HepG2 (cell line): Measurements from ENCODE around the gene ASGR1.
"Not testable (repeated sequence)": the region's sequence is repeated elsewhere in the genome, so short reads cannot be mapped to it uniquely, and the experiment has no call there.

Source experiments
- ATF6 ChIP-seq: sonication (generic); formaldehyde crosslinking; conservative IDR thresholded peaks from 2 replicates; pipeline ENCODE4 v1.4.0; 2020; ENCODE audit warnings: missing genetic modification reagents
- CERS6 ChIP-seq: sonication (generic); formaldehyde crosslinking; IDR thresholded peaks from 2 replicates; pipeline ENCODE4 v1.5.0; 2020; ENCODE audit warnings: missing genetic modification reagents
- HNF4G ChIP-seq, 2 experiments: sonication (generic) in 1 of 2; formaldehyde crosslinking in 1 of 2; IDR thresholded peaks; 2 replicates each; pipeline versions ENCODE4 v1.4.0 to v1.6.1; 2011 to 2020; ENCODE audit warnings: borderline replicate concordance in 2 of 2, low read depth in 2 of 2, mild to moderate bottlenecking in 2 of 2, low read length in 1 of 2, missing genetic modification reagents in 1 of 2, moderate library complexity in 1 of 2
- PRPF4 ChIP-seq: fragments of 200-400 bp; formaldehyde crosslinking; IDR thresholded peaks from 2 replicates; pipeline ENCODE4 v1.6.1; 2016; ENCODE audit warnings: low read length, low read depth; ENCODE audit not compliant: poor library complexity, severe bottlenecking
- SOX5 ChIP-seq: IDR thresholded peaks from 2 replicates; pipeline ENCODE4 v1.6.1; 2016; ENCODE audit warnings: borderline replicate concordance
- SP4 ChIP-seq: sonication (generic); formaldehyde crosslinking; IDR thresholded peaks from 2 replicates; pipeline ENCODE4 v1.8.1; 2023; ENCODE audit warnings: mild to moderate bottlenecking, missing genetic modification reagents
- ZNF468 ChIP-seq: sonication (generic); formaldehyde crosslinking; IDR thresholded peaks from 2 replicates; pipeline ENCODE4 v1.8.0; 2022; ENCODE audit warnings: mild to moderate bottlenecking, moderate library complexity, missing genetic modification reagents
- ZNF496 ChIP-seq: sonication (generic); formaldehyde crosslinking; IDR thresholded peaks from 2 replicates; pipeline ENCODE4 v1.8.1; 2023; ENCODE audit warnings: mild to moderate bottlenecking, moderate library complexity, missing genetic modification reagents; ENCODE audit not compliant: insufficient replicate concordance
- TF ChIP-seq, protein P1 (sequence below): sonication (generic); formaldehyde crosslinking; IDR thresholded peaks from 2 replicates; pipeline ENCODE4 v1.5.0; 2020; ENCODE audit warnings: mild to moderate bottlenecking, missing genetic modification reagents, moderate library complexity

DNA sequence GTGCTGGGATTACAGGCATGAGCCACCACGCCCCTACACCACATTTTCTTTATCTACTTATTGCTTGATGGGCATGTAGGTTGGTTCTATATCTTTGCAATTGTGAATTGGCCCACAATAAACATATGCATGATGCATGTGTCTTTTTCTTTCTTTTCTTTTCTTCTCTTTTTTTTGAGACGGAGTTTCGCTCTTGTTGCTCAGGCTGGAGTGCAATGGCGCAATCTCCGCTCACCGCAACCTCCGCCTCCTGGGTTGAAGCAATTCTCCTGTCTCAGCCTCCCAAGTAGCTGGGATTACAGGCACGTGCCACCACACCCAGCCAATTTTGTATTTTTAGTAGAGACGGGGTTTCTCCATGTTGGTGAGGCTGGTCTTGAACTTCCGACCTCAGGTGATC lies 20.7 kb downstream of the ASGR1 start:
- TF ChIP-seq, protein P1, sequence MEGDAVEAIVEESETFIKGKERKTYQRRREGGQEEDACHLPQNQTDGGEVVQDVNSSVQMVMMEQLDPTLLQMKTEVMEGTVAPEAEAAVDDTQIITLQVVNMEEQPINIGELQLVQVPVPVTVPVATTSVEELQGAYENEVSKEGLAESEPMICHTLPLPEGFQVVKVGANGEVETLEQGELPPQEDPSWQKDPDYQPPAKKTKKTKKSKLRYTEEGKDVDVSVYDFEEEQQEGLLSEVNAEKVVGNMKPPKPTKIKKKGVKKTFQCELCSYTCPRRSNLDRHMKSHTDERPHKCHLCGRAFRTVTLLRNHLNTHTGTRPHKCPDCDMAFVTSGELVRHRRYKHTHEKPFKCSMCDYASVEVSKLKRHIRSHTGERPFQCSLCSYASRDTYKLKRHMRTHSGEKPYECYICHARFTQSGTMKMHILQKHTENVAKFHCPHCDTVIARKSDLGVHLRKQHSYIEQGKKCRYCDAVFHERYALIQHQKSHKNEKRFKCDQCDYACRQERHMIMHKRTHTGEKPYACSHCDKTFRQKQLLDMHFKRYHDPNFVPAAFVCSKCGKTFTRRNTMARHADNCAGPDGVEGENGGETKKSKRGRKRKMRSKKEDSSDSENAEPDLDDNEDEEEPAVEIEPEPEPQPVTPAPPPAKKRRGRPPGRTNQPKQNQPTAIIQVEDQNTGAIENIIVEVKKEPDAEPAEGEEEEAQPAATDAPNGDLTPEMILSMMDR (CRISPR knock-in tag) = not testable (repeated sequence)
- not testable (repeated sequence) for TF ChIP-seq SOX5 (CRISPR knock-in tag); PRPF4; ZNF468; SP4 (CRISPR knock-in tag); ZNF496 (CRISPR knock-in tag); ATF6 (CRISPR knock-in tag); CERS6 (CRISPR knock-in tag); HNF4G (IDR thresholded peaks at IDR 0.05; ENCODE audit: borderline replicate concordance, low read depth, low read length); HNF4G (CRISPR knock-in tag; IDR thresholded peaks at IDR 0.05; ENCODE audit: borderline replicate concordance, low read depth)
